HG03460 (cell line): ENCODE data around the gene SPEG.

Source experiments
- ATAC-seq: cut with Tn5 transposase; IDR thresholded peaks from one replicate; pipeline ENCODE4 v1.9.1; 2021; ENCODE audit not compliant: unreplicated experiment

Gene SPEG

DNA sequence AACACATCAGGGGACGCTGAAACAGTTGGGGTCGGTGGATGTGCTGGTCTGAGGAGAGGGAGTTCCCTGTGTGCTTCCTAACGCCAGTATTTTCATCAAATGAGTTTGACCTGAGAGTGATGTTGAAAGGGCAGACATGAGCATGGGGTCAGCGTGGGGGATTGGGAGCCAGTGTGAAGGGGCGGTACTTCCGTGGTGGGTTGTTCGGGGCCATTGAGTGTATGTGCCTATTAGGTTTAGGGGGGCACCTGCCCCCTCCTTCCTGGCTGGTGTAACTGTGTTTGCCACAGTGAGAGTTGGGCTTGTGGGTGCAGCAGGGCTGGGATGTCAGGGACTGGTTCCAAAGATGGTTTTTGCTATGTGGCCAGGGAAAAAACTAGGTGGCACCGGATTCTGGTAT is 24.4 kb downstream of the SPEG start:
- ATAC-seq: no peak

DNA sequence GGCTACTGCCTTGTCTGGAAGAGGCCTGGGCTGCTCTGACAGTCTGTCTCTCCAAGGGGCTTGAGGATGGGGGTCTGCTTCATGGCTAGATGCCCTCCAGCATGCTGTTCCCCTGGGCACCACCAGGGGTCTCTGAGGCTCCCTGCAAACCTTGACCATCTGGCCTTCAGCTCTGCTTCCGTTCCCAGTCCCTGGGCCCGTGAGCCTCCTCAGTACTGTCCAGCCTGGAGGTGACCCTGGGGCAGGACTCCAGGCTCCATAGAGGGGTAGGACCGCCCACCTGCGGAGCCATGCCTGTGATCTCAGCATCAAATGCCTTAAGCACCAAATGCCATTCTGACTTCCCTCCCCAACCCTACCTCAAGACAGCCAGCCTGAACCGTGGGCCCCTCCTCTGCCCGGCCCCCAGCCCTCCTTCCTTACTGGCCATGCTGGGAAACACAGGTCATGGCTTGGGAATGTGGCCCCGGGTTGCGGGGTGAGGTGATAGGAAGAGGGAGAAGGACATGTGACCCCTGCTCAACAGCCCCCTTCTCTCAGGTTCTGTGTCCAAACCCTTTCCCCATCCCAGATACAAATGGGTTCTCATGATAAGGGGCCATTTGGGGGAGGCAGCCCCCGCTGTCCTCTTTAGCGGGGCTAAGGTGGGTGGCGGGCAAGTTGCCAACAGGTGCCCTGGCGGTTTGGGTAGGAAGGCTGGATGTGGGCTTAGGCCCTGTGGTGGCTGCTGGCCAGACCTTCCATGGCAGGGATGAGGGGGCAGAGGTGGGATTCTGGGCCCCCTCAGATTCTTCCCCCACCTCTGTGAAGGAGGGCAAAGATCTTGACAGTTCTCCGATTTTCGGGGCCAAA is 25.0 kb downstream of the SPEG start:
- peak; percentile 74 for ATAC-seq

DNA sequence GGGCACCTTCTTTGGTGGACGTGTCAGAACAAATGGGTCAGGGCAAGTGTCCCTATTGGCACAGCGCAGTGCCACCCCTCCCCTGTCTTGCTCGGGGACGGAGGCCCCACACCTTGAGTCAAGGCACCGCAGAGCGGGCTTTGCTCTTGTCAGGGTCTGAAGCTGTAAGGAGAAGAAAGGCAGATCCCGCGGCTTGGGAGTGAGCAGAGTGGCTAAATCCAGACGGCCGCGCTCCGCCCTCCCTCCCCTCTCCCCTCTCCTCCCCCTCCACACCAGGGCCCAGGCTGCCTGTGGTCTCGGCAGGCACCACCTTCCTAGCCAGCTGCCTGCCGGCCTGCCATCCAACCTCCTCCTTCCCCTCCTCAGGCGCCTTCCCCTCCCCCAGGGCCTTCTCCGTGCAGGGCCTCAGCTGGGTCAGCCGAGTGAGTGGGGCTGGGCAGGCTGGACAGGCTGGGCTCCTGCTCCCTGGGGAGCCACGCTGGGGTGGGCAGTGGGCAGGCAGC is 25.8 kb downstream of the SPEG start:
- ATAC-seq: no peak

DNA sequence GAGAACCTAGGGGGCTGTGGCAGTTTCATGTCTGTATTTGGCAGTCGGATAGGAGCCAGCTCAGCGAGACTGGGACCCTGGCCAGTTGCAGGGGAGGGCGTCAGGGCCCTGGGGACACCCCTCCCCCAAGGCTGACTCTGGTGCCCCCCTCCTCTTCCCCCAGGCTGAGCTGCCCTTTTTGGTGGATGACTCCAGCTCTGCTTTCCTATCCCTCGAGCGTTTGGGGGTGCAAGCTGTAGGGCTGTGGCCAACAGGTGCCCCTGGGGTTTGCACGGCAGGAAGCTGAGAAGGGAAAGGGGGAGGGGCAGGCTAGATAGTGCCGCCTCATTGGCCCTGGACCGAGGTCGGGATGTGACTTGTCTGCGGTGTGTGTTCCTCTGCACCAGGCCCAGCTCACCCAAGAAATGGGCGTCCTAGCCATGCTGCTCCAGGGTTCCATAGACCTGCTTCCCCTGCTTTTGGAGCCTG is 26.4 kb downstream of the SPEG start:
- ATAC-seq: no peak

DNA sequence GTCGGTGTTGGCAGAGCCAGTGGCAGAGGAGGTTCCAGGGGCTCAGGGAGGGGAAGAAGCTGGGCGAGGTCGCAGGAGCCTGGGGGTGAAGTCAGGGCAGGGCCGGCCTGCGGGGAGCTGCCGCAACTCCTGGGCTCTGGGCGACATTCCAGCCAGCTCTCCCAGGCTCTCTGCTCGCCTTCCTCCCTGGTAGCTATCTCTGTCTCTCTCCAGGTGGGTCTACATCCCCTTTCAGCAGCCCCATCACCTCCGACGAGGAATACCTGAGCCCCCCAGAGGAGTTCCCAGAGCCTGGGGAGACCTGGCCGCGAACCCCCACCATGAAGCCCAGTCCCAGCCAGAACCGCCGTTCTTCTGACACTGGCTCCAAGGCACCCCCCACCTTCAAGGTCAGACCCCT is 27.0 kb downstream of the SPEG start:
- no peak for ATAC-seq

DNA sequence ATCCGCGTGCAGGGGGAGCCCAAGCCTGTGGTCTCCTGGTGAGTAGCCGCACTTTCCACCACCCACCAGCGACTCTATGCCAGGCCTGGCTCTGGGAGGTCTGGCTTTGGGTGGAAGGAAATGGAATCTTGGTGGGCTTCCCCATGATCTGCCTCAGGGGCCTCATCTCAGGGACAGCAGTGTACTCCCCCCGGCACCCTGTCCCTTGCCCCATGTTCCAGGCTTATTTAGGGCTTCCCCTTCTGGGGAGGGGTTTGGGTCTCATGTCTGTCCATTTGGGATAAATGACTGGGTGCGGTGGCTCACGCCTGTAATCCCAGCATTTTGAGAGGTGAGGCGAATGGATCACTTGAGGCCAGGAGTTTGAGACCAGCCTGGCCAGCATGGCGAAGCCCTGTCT is 27.7 kb downstream of the SPEG start:
- ATAC-seq: no peak

DNA sequence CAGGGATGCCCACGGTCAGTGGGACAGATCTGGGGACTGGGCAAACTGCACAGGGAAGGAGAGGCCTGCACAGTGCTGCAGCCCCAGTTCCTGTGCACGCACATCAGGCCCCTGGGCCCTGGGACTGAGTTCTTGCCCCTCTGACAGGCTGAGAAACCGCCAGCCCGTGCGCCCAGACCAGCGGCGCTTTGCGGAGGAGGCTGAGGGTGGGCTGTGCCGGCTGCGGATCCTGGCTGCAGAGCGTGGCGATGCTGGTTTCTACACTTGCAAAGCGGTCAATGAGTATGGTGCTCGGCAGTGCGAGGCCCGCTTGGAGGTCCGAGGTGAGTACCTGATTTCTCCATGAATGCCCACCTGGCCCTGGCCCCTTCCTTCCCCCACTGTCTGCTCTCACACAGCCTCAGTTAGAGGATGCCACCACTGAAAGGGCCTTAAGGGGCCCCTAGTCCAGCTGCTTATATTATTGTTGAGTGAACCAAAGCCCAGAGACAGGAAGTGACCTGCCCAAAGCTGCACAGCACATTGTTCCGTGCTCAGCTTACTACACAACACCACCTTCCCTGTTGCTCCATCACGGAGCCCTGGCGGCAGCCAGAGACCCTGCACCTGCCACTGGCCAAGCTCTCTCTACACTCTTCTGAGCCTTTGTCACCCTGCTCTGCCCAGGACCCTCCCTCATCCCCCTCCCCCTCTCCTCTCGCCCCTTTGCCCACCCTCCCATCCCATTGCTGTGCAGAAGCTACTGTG is 29.8 kb downstream of the SPEG start:
- no peak for ATAC-seq

DNA sequence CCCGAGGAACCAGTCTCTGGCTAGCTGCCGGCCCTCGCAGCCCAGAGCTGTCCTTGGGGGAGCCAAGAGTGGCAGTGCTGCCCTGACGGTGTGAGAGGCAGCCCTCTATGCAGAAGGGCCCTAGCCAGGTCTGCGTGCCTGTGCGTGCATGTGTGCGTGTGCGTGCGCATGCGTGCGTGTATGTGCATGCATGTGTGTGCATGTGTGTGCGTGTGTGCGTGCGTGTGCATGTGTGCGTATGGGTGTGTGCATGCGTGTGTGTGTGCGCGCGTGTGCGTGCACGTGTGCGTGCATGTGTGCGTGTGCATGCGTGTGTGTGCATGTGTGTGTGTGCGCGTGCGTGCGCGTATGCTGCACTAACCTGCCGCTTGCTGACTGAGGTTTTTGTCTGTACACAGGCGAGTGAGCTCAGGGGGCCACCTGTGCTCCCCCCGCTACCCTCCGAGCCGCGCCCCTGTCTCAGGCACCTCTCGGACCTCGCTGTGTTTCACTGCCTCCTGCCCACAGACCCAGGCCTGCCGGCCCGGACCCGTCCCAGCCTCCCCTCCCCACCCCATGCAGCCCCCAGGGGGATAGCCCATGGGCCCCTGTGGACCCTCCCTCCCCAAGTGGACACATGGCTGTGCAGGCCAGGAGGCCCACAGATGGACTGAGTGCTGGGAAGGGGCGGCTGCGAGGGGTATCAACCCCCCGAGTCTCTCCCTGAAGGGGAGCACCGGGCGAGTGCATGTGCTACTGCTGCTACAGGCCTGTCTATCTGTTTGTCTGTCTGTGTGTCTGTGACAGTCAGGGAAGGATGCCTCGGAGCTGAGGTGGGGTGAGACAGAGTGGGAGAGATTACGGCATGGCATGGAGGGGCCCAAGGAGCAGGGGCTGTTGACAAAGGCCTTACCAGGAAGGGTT is 31.3 kb downstream of the SPEG start:
- ATAC-seq: no peak

DNA sequence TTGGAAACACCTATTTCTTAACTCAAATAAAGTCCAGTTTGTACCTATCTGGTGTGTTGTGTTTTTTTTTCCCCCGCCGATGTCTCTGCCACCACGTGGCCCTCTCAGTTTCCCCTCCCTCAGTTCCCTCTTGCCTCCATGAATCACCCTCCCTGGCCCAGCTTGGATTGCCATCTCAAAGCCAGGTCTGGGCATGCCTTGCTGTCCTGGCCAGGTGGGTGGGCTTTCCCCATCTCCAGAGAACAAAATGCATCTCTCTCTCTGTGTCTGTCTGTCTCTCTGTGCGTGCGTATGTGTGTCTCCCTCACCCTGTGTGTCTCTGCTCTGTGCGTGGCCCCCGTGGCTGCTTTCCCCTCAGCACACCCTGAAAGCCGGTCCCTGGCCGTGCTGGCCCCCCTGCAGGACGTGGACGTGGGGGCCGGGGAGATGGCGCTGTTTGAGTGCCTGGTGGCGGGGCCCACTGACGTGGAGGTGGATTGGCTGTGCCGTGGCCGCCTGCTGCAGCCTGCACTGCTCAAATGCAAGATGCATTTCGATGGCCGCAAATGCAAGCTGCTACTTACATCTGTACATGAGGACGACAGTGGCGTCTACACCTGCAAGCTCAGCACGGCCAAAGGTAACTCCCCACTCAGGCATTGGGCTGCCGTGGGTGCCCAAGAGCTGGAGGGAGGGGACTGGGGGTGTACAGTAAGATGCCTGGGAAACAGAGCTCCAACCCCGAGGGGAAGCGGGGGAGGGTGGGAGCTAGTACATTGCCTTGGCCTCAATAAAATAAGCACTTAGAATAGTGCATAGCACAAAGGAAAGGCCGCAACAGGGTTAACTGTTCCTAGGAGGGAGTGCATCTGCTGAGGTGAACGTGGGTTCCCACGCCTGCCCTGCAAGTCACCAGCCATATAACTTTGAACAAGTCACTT is 32.4 kb downstream of the SPEG start:
- ATAC-seq: no peak

DNA sequence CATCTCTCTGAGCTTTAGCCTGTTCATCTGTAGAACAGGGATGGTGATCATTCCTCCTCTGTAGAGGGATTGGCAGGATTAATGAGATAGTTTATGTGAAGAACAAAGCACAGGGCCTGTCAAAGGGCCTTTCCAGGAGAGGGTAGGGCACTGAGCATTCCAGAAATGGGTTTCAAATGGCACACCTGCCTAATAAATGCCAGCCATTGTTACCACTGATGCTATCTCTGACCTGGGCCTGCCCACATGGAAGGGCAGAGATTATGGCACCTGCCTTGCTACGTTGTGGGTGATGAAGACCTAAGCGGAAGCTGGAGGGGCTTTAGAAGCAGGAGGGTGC is 33.1 kb downstream of the SPEG start:
- ATAC-seq: no peak

DNA sequence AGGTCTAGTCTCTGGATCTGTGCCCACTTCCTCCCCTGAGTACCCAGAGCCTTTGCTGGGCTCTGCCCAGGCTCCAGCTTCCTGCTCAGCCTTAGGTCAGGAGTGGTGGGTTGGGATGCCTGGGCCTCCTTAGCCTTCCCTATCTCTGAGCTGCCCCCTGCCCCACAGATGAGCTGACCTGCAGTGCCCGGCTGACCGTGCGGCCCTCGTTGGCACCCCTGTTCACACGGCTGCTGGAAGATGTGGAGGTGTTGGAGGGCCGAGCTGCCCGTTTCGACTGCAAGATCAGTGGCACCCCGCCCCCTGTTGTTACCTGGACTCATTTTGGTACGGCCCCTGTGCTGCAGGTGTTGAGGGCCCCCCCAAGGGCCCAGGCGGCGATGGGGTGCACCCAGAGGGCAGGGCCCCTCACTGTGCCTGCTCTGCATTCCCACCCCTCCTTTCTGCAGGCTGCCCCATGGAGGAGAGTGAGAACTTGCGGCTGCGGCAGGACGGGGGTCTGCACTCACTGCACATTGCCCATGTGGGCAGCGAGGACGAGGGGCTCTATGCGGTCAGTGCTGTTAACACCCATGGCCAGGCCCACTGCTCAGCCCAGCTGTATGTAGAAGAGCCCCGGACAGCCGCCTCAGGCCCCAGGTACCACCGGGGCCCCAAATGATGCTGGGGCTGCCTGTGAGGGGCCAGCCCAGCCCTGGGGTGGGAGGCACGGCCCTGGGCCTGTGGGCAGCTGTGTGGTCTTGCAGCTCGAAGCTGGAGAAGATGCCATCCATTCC is 34.0 kb downstream of the SPEG start:
- ATAC-seq: no peak

DNA sequence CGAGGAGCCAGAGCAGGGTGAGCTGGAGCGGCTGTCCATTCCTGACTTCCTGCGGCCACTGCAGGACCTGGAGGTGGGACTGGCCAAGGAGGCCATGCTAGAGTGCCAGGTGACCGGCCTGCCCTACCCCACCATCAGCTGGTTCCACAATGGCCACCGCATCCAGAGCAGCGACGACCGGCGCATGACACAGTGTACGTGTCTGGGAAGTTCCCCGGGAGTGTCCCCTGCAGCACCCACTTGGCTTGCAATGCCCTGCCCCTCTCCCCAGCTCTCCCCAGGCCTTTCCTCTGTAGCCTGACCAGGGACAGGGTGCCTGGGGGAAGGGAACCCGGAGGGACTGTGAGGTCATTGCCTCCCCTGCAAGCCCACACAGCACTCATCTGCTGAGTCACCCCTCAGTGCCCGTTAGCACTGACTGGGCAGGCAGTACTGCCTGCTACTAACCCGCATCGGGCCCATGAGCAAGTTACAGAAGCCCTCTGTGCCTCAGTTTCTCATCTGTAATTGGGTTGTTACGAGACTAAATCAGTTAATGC is 34.6 kb downstream of the SPEG start:
- no peak for ATAC-seq

DNA sequence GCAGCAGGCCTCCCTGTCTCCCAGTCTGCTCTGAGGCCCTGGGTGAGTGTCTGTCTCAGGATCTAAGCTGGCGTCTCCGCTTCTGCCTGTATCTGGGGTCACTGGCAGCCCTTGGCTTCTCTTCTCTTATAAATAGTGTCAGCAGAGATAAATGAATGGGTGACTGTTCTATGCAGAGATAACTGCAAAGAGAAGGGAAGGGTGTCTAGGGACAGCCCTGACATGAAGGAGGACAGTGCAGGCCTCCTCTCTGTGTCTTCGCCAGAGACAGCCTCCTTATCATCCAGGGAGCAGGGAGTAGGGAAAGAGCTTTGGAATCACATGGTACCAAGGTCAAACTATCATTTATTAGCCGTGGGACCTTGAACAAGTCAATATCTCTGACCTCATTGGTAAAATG is 35.8 kb downstream of the SPEG start:
- ATAC-seq: no peak

DNA sequence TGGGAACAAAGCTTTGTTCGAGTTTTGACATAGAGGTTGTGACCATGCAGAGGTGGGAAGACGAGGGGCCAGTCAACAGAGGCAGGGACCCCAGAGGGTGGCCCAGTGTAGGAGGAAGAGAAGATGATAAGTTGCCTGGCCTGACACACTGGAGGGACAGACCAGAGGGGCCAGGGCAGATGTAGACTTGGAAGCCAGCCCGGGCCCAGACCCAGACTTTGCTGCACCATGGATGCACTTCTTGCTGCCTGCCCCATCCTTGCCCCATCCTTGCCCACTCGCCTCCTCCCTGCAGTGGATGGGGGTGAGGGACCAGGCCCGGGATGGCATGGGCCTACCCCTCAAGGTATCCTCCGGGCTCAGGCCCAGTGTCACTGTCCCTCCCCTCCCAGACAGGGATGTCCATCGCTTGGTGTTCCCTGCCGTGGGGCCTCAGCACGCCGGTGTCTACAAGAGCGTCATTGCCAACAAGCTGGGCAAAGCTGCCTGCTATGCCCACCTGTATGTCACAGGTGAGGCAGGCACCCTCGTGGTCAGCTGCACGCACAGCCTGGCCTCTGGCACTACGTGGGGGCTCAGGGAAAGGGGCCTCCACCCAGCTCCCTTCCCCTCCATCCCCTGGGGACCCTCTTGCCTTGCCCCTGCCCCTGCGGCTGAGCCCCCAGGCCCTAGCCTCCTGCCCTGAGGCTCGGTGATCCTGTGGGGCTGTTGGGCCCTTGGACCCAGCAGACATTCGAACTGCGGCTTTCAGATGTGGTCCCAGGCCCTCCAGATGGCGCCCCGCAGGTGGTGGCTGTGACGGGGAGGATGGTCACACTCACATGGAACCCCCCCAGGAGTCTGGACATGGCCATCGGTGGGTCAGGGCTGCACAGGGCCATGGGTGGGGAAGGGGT is 37.1 kb downstream of the SPEG start:
- ATAC-seq: no peak

DNA sequence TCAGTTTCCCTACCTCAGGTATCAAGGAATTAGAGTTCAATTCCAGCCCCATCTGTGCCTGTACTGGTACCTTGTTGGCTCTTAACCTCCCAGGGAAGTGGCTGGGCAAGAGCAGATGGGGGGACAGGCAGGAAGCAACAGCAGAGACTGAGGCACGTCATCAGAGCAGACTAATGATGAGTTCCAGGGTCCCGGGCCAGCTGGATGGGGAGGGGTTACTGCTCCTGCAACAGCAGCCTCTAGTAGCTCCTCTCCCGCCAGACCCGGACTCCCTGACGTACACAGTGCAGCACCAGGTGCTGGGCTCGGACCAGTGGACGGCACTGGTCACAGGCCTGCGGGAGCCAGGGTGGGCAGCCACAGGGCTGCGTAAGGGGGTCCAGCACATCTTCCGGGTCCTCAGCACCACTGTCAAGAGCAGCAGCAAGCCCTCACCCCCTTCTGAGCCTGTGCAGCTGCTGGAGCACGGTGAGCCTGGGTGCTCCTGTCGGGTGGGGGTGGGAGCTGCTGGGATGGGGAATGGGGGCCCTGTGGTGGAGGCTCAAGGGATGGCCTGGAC is 38.1 kb downstream of the SPEG start:
- no peak for ATAC-seq

DNA sequence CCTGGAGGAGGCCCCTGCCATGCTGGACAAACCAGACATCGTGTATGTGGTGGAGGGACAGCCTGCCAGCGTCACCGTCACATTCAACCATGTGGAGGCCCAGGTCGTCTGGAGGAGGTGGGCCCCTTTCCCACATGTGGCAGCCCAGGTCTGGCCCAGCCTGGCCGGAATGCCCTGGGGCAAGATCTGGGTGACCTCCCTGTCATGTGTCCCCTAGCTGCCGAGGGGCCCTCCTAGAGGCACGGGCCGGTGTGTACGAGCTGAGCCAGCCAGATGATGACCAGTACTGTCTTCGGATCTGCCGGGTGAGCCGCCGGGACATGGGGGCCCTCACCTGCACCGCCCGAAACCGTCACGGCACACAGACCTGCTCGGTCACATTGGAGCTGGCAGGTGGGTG is 38.9 kb downstream of the SPEG start:
- ATAC-seq: no peak

DNA sequence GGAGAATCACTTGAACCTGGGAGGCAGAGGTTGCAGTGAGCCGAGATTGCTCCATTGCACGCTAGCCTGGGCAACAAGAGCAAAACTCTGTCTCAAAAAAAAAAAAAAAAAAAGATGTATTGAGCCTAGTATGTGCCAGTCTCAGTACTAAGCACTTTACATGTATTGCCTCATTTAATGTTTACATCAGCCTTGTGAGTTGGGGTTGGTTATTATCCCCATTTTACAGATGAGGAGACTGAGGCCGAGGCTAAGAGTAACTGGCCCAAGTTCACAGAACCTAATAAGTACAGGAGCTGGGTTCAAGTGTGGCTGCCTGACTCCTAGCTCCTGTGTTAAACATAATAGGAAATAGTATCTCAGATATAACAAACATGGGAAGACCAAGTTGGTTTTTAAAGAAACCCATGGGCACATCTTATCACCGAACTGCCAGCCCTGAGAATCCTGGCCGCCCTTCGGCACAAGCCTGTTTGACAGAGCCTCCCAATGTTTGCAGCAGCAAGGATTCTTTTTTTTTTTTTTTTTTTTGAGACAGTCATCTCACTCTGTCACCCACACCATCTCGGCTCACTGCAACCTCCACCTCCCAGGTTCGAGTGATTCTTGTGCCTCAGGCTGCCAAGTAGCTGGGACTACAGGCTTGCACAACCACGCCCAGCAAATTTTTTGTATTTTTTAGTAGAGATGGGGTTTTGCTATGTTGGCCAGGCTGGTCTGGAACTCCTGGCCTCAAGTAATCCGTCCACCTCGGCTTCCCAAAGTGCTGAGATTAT is 39.8 kb downstream of the SPEG start:
- no peak for ATAC-seq
